Hematopoietic multipotent progenitor cell treated with erythropoietin and hydrocortisone succinate and interleukin-3 and kit ligand, for 17 days (in vitro differentiated cells): Measurements from ENCODE around the gene KCNMA1.
A peak's percentile ranks its signal among the peaks of the same experiment; 100 is the strongest.

Experiments used
- DNase-seq: peaks from one replicate; pipeline ENCODE4 v3.0.0-alpha.2; 2015; ENCODE audit warnings: low spot score

KCNMA1 gene

DNA sequence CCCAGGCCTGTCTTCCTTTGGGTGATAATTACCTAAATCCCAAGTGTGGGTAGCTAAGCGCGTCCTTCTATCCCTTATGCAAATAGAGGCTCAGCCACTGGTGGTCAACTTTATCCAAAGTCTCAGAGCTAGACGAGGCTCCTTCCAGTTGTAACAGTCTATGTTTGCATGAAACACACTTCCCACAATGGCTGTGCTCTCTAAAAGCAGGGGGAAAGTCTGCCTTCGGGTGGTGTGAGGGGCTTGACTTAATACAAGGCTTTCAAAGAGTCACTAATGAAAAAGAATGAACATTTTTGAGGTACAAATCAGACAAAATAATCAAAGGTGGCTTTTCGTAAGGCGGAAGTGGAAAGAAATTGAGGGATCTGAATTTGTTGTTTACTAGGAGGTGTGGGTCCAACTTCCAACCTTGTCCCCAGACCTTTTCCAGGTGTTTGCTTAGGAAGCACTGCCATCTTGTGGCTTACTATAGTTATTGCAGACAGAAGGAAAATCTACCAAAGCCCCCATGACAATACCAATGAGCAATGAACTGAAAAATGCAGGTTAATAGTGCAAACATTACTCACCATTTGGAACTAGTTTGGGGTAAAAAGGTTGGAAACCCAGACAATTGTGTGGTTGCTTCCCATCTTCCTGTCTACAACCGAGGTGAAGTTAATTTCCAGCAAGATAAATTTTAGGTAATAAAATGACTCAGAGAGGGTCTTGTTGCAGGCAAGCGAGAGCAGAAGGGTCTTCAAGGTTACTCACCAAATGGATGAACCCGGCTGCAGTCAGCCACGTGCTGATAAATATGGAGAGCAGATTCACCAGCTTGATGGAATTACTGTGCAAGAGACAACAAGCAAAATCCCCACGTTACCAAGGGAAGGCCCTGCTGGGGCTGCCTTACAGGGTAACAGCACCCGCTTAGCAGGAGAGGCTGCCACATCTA lies 525.7 kb downstream of the KCNMA1 start:
- peak; percentile 17 for DNase-seq

DNA sequence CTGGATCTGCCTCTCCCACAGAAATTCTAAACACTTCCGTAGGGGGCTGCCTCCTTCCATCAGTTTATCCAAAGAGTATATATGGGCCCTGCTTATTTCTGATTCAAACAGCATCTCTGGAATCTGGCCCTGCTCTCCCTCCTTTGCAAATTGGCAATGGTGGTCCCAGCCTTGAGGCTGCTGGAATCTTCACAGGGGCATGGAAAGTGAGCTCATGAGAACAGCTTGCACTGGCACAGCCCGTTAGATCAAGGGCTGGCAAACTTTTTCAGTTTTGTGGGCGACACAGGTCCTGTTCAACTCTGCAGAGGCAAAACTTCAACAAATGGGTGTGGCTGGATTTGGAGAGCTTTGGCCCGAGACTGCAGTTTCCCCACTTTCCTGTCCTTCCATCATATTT lies 526.9 kb downstream of the KCNMA1 start:
- no peak for DNase-seq

DNA sequence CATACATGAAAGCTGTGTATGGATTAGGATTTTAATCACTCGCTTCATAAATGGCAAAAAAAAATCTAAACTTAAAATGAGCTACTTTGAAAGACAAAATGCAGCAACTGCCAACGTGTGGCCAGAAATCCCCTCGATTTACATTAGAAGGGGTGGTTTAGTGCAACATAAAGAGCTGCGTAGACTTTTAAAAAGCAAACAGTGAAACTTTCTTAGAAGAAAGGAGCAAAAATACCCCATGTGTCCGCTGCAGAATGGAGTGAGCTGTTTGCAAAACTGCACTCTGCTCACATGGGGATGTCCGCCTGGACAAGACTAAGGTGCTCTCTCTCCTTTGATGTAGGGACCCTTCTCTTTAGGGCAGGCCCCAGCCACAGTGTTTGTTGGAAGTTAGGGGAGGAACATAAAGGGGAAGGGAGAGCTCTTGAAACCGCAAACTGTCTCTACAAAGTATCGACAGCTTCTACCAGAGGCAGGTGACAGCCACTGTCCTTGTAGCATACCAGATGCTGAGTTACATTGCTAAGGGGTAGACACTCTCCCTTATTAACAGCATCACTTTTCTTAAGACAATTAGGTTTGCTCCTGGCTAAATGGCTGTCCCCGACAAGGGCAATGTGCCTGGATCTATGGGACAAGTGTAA lies 528.1 kb downstream of the KCNMA1 start:
- DNase-seq: no peak

DNA sequence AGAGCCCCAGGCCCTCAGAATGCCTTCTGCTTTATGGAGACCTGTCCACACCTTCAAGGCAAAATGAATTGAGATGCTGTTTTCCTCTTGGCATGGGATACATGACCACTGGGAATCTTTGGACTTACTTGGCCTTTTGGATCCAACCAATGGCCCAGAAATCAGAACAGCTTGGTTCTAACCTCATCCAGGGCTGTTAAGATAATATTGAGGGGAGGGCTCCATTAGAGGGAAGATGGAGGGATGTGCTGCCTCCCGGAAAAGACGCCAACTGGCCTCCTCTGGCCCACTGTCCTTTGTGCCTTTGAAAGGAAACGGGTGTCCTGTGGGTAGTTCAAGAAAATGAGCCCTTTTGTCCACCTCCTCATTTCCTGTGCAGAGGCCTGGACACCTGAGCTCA lies 530.9 kb downstream of the KCNMA1 start:
- DNase-seq: no peak

DNA sequence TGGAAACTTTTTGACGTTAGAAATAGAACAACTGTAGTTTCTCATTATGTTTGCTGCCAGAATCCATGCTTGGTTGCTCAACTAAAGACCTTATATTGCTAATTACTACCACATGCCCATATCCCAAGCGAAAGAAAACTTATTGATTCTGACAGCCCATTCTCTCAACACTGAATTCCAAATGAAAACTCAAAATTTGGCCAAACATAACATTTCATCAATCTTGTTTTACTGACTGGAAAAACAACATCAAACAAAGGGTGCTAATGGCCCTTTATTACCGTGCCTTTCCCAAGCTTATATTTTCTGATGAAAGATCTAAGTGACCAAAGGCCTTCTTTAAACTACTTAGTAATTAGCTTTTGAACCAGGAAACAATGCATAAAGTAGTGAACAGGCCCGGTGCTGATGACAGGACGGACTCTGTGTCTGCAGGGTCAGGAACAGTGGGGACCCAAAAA lies 531.8 kb downstream of the KCNMA1 start:
- no peak for DNase-seq

DNA sequence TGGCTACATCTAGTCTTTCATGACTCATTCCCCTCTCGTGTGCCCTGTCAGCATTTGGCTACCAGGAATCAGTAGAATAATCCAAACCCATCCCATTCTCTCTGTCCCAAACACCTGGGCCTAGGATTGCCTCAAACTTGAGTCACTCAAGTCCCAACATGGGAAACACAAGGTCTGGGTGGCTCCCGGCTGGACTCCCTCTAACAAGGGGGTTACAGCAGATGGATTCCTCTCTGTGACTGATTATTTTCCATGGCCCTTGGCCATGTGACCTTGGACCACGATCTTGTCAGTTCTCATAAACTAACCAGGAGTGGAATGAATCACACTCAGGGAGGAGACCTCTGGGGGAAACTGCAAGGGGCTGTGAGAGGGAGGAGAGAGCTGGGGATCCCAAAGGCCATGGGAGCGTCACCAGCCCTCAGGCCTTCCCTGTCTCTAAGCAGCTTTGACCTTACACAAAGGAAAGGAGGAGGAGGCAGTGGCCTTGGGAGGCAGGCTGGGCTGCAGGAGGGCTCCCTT lies 533.1 kb downstream of the KCNMA1 start:
- DNase-seq: no peak

DNA sequence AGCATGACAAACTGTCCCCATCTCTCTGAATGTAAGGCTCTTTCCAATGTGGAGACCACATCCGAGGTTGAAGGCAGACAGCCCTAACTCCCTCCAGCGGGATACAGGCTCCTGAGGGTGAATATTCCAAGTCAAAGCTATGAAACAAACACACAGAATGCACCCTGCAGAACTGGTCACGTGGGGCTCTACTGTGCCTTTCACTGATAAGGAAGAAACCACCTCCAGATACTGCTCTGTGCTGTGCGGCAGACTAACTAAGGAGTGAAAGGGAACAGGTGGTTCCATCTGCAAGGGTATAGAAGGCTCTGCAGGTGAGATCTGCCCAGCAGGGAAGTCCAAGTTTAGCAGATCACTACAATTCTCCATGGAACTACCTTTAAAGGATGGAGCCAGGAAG lies 534.4 kb downstream of the KCNMA1 start:
- DNase-seq: no peak

DNA sequence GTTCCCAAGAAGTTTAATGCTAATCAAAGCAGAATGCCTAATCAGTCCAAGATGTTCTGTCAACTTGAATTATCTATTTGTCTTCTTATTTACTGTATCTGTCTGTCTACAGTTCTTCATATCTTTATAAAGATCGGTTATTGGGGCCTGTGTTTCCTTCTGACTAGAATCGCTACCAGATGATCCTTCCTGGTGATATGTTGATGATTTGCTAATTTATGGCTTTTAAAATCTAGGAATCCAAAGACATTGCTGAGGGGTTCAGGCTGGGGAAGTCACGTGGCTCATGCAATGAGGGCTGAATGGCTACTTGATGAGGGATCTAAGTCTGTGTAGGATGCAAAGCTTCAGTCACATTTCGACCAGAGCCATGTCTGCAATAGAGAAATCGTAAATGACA lies 536.3 kb downstream of the KCNMA1 start:
- DNase-seq: no peak

DNA sequence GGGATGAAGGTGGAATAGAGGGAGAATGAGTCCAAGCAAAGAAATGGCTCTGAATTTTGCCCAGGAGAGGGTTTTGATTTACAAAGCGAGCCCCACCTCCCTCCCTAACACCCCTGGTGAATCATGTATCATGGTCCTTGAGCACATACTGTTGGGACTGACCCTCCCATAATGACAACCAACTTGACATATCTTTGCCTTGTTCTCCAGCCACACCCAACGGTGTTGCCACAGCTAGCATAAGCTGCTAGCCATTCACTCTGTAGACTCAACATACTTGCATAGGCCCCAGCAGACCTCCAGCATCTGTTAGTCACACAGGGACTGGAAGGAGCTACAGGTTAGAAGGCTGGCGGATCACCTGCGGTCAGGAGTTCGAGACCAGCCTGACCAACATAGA lies 538.5 kb downstream of the KCNMA1 start:
- DNase-seq: no peak

DNA sequence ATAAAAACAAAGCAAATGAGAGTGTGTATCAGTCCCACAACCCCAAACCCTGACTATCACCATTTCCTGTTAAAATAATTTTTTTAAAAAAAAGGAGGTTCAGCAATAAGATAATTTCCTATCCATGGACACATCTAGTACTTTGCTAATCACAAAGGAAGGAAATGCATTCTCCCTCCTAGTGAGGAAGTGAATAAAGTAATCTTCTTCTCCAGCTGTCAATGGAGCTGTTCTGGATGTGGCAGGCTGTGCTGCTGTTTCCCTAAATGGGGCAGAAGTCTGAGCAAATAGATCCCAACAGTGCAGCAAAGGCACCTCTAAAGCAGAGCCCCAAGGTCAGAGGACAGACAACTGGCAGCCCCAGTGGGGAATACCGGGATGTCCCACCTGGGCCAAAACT lies 540.0 kb downstream of the KCNMA1 start:
- DNase-seq: no peak

DNA sequence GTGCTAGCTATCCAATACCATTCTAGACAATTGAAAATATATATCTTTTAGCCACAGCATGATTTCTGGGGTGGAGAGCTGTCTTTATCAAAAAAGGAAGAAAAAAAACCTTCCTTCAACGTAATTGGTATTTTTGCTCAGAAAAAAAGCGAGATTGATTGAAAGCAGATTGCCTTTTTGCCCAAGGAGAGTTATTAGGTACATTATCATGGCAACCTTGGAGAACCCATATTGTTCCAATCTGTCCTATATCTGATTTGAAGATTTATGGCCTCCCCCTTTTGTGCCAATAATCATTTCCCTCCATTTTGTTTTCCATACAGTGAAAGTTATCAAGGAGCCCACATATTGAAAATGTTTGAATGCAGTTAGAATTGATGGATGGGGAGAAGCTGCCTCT lies 544.5 kb downstream of the KCNMA1 start:
- DNase-seq: no peak

DNA sequence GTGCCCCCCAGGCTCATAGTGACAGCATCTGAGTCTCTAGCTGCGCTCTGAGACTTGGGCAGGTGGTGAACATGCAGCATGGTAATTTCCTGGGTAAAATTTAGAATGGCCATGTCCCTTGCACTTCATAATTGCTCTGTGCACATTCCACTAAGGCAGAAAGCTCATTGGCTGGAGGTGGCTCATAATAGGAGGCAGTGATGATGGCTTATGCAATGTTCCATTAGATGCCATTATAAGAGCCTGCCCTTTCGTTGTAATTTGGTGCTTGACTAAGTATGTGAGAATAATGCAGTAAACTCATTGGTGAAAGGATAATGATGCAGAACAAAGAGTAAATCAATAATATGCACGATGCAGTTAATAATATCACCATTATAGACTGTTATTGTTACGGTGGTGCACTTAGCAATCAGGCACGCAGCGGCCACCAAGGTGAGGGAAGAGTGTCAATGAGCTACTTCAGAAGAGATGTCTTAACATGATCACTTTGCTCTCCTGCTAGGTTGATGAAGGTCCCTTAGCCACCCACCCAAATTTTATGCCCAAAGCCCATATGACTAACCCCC lies 545.9 kb downstream of the KCNMA1 start:
- no peak for DNase-seq

DNA sequence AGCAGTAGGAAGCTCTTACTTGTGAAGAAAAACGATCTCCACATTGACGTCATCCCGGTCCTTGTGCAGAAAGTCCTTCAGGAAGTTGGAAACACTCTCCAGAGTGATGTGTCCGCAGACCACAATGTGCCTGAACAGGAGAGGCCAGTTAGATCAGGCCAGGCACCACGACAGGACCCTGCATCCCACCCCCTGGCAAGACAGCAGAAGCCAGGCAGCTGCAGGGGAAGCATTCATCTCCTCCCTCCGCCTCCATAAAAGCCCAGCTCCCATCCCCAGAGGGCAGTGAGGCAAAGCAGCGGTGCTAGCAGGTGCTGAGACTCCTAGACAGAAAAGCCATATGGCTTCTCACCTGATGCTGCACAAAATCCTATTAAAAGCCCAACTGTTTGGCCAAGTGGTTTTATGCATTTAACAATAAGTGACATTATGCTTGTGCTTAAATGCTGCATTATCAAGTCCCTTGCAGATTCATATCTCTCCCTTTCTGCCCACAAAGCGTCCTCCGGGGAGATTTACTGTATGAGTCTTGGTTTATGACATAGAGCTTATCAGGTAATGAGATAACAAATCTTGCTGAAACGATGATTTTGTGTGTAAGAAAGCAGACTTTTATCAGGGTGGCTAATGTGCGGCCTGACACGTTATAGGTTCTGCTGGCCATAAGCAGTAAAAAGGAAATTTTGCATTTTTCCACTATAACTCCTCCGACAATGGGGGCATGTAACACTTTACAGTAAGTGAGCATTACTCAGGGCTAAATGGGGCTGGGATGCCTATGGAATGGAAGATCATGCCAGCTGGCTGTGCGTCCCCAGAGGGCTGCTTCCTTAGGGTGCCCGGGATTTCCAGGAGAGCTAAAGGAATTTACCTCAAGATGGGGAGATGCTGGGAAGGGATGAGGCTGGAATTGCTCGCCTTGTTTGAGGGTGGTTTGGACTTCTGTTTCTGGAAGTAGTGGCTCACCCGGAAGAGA lies 546.9 kb downstream of the KCNMA1 start:
- DNase-seq: no peak

DNA sequence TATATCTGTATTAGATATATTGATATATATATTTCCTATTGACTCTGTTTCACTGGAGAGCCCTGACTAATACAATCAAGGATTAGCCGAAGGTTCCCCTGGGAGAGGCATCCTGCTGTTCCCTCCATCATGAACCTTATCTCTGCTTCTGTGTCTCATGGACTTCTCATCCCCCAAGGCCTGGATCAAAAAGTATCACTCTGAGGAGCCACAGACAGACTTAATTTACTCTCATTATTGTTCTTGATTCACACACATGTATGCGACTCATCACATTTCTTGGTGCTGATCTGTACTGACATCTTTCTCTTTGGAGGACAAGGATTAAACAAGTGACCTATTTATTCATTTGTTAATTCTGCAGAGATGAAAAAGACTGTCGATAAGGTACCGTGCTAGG lies 550.2 kb downstream of the KCNMA1 start:
- DNase-seq: no peak

DNA sequence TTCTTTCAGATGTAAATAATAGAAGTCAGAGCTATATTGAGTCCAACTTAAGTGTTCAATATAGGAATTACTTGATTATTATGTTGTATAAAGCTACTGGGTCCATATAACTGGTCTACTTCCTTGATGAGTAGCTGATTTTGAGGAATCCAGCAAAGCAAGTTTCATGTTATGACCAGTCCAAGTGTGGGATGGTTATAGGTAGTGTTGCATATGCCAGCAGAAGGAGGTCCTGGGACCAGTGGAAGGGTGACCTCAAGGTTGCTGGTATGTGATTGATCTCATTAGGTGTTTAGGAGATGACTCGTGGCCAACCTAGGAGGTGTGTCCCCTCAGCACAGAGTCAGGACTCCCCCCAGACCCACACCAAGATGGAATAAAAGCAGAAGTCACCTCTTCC lies 551.5 kb downstream of the KCNMA1 start:
- DNase-seq: no peak

DNA sequence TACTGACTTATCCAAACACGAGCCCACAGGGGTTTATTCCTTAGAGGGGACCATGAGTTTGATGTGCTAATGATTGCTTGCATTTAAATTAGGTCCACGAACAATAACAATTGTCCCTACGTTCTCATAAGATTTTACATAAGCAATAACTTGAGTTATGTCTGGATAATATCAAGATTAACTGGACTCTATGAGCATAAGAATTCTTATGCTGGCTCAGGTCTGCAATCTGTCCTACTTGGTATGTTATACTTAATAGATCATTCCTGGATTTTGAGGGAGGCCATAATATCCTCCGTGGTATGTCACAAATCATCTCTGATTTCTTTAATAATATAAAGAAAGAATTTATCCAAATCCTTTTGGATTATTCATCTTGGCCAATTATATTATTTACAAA lies 552.3 kb downstream of the KCNMA1 start:
- no peak for DNase-seq

DNA sequence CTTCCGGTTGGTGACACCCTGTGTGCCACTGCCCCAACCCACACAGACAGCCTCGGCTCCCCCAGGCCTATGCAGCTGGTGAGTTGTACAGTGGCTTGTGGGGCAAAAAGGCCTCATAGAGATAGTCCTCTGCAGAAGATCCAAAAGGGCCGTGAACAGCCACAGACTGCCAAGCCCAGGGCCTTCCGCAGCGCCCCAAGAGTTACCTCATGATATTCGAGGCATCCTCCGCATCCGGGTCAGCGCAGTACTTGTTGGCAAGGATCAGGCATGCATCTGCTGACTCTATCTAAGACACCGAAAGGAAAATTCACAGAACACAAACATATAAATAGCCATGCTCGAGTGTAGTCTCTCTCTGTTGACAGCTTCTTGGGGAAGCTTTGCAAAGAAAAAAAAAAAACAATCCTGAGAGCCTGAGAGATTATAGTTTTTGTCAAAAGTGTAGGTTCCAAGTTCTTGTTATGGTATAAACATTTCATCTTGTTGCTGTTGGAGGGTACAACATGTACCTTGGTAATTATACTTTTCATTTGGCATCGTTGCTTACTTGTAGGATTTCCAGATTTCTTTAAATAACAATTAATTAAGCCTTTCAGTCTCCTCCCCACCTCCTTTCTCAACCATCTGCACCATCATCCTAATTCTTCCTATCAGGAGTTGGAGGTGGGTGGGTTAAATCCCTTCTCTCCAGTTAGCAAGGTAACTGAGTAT lies 553.0 kb downstream of the KCNMA1 start:
- no peak for DNase-seq

DNA sequence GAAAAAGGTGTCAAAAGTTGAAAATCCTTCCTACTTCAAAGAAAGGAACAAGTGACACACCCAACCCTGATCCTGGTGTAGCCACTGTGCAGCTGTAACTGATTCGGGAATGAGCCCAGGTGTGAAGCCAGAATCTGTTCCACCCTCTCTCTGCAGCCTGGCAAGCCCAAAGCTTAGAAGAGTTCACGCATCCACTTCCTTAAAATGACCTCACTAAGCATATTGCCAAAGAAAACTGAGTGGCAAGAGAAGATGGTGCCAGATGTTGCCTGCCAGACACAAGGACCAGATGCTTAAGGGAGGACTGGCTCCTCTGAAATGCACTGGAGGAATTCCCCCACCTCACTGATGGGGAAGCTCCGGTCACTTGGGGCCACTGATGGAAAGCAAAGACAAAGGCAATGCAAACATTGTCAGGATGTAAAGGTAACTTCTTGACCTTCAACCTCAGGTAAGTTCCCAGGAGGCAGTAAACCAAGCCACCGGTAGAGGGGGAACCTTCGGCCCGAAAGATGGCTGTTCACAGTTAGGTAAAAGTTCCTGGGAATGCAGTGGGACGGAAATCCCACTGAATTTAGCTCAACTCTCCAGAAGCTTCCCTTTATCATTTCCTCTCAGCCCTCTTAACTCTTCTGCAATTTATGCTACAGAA lies 554.9 kb downstream of the KCNMA1 start:
- no peak for DNase-seq

DNA sequence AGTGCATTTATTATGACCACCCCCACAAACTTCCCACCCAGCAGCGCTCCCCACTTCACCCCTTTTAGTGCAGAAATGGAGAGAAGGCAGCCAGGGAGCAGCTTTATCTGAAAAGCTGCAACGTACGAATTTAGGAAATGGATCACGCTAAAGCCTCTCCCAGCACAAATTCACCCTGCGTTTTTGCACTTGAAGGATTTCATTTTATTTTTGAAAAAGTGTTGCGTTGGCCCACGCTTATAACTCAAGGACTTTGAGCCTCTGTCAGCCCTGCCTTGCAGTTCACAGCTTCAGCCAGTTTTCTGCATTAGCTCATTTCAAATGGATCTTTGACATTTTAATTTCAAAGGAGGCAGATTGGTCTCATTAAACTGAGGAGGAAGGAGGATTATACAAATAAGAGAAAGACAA lies 556.1 kb downstream of the KCNMA1 start:
- DNase-seq: no peak

DNA sequence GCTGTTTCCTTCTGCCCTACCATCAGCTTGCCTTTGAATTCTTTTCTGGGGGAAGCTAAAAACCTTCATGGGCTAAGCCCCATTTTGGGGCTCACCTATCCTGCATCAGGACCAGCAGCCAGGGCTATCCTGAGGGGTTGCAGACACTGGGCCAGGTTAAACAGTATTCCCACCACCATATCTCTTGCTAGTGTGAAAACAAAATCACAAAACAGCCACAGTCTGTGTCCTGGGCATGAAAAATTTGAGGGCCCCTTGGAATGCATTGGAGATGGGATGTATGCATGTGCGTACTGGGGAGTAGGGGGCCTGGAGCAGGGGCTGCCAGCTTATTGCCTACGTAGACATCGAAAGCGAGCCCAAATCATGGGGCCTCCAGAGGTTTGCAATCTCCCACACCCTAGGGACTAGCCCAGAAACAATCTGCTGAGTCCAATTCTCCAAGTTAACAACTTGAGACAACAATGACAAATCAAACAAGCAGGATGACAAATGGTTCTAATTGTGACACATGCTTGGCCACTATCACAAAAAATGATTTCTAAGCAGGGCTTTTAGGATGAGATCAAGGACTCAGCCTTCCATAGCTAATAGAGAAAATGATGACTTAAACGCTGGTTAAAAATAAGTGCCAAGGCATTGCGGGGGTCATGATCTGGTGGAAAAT lies 557.1 kb downstream of the KCNMA1 start:
- DNase-seq: no peak
